Tibial artery (tissue), 4 donors: ENCODE measurements around the gene ITGAE.
"Not testable (repeated sequence)": the region's sequence is repeated elsewhere in the genome, so short reads cannot be mapped to it uniquely, and the experiment has no call there.

ENCODE experiments used
- DNase-seq, 2 donors: peaks; one replicate each; pipeline ENCODE4 v3.0.0-alpha.2; 2019
- H3K27ac ChIP-seq, 2 donors: fragments of 200-600 bp; sonication (generic) in 1 of 2; 1 replicate in 1 of 2; 2 replicates in 1 of 2; pipeline ENCODE4 v1.5.1; 2018 to 2019; ENCODE audit warnings: mild to moderate bottlenecking in 1 of 2
- H3K27me3 ChIP-seq, 2 donors: fragments of 200-600 bp; sonication (generic) in 1 of 2; one replicate each; pipeline versions ENCODE4 v1.5.1 to v1.6.0; 2016 to 2019
- H3K36me3 ChIP-seq, 3 donors: fragments of 200-600 bp; sonication (generic) in 2 of 3; one replicate each; pipeline ENCODE4 v1.5.1; 2016 to 2019; ENCODE audit warnings: mild to moderate bottlenecking in 2 of 3
- H3K4me1 ChIP-seq, 4 donors: fragments of 200-600 bp; sonication (generic) in 2 of 4; 1 replicate in 3 of 4; 2 replicates in 1 of 4; pipeline ENCODE4 v1.5.1; 2016 to 2019
- H3K4me3 ChIP-seq, 2 donors: fragments of 200-600 bp; sonication (generic) in 1 of 2; 1 replicate in 1 of 2; 2 replicates in 1 of 2; pipeline ENCODE4 v1.5.1; 2018 to 2019; ENCODE audit warnings: mild to moderate bottlenecking in 2 of 2
- H3K9me3 ChIP-seq, 3 donors: fragments of 200-600 bp; sonication (generic) in 1 of 3; one replicate each; pipeline ENCODE4 v1.5.1; 2016 to 2019
- intact Hi-C: fragments of 100-400 bp; cut with DNase I; formaldehyde crosslinking; loops from one replicate; pipeline ENCODE4 v1.15.0; 2023; ENCODE audit warnings: low total_unique reads
- TF ChIP-seq, protein P1 (sequence below), 2 experiments: fragments of 200-600 bp in 1 of 2; fragments of 450-650 bp in 1 of 2; IDR thresholded peaks; one replicate each; pipeline ENCODE4 v1.5.1; 2017 to 2019; ENCODE audit warnings: antibody characterized with exemption in 2 of 2, mild to moderate bottlenecking in 1 of 2, moderate library complexity in 1 of 2

Gene ITGAE

DNA sequence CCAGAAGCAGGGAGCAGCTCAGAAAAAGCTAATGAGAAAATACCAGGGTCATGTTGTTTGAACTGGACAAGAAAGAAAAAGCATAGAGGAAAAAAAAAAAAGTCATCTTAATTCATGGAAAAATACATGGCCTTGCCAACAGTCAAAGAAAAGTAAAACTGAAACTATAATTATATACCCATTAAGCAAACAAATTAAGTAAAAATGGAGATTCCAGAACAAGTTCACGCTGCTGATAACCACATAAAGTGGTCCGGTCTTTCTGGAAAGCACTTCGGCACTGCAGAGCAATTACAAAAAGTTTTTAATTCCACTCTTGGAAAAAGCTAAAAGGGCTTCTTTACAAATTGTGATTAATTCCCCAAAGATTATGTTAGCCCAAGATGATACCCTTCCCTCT lies 92.6 kb downstream of the ITGAE start:
- Histone ChIP-seq H3K4me3 (no peak overlapping the region), H3K4me1 (no peaks in the 10 kb centered on the region), H3K27ac (no peak overlapping the region), H3K27me3 (no peaks in the 10 kb centered on the region), H3K9me3 (no peaks in the 10 kb centered on the region), H3K36me3 (peaks cover 0 to 19% (median 6%) of the 10 kb centered on the region in 3 donors)
- TF ChIP-seq, protein P1, sequence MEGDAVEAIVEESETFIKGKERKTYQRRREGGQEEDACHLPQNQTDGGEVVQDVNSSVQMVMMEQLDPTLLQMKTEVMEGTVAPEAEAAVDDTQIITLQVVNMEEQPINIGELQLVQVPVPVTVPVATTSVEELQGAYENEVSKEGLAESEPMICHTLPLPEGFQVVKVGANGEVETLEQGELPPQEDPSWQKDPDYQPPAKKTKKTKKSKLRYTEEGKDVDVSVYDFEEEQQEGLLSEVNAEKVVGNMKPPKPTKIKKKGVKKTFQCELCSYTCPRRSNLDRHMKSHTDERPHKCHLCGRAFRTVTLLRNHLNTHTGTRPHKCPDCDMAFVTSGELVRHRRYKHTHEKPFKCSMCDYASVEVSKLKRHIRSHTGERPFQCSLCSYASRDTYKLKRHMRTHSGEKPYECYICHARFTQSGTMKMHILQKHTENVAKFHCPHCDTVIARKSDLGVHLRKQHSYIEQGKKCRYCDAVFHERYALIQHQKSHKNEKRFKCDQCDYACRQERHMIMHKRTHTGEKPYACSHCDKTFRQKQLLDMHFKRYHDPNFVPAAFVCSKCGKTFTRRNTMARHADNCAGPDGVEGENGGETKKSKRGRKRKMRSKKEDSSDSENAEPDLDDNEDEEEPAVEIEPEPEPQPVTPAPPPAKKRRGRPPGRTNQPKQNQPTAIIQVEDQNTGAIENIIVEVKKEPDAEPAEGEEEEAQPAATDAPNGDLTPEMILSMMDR (IDR thresholded peaks at IDR 0.05) = no peak
- no peak for DNase-seq
- intact Hi-C loops = no loop called here

DNA sequence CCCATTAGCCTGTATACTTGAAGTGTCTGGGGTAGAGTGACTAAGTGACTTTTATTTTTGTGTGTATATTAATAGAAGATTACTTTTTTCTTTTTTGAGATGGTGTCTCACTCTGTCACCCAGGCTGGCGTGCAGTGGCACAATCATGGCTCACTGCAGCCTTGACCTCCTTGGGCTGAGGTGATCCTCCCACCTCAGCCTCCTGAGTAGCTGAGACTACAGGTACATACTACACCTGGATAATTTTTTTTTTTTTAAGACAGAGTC lies 95.3 kb downstream of the ITGAE start:
- H3K27ac ChIP-seq, H3K27me3 ChIP-seq, H3K9me3 ChIP-seq, H3K36me3 ChIP-seq, H3K4me3 ChIP-seq, H3K4me1 ChIP-seq, DNase-seq, intact Hi-C loops: not testable (repeated sequence)

DNA sequence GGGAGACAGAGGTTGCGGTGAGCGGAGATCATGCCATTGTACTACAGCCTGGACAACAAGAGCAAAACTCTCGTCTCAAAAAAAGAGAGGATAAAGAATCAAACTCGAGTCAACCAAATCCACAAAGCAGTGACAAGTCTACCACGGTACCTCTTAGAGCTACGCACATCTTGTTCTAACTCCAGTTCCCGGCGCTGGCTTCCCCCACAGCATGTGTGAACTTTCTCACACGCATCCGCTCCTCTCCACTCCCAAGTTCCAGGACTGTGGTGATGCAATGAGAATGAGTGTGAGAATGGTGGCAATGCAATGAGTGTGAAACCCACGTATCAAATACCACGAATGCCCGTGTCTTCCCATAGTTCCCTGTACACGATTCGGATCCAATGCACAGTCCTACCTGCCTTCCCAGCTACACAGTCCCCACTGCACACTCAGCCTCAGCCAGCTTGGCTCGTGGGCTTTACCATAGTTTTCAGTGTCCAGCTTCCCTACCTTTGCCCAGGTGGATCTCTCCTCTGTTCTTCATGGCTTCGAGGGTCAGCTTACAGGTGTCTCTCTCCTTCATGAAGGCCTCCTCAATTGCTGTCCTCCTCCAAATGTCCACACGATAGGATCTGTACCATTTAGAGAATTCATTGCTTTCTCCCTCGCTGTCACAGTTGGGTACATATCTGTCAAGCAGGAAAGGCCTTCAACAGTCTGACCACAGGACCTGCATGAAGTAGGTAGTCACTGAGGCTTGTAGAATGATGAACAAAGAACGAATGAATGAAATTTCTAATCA lies 95.9 kb downstream of the ITGAE start:
- Histone ChIP-seq H3K27me3 (no peaks in the 10 kb centered on the region), H3K4me3 (no peak overlapping the region), H3K4me1 (no peaks in the 10 kb centered on the region), H3K27ac (no peak overlapping the region), H3K9me3 (no peaks in the 10 kb centered on the region), H3K36me3 (no peaks in the 10 kb centered on the region)
- TF ChIP-seq, protein P1 (IDR thresholded peaks at IDR 0.05) = no peak
- intact Hi-C loops = no loop called here
- no peak for DNase-seq

DNA sequence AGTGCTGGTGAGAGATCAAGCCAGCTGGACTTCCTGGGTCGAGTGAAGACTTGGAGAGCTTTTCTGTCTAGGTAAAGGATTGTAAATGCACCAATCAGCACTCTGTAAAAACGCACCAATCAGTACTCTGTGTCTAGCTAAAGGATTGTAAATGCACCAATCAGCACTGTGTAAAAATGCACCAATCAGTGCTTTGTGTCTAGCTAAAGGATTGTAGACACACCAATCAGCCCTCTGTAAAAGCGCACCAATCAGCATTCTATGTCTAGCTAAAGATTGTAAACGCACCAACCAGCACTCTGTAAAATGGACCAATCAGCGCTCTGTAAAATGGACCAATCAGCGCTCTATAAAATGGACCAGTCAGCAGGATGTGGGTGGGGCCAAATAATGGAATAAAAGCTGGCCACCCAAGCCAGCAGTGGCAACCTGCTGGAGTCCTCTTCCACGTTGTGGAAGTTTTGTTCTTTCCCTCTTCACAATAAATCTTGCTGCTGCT lies 98.9 kb downstream of the ITGAE start:
- H3K9me3 ChIP-seq = peaks cover 0 to 14% (median 10%) of the 10 kb centered on the region in 3 donors
- peaks cover 0 to 14% of the 10 kb centered on the region in 2 donors for H3K27me3 ChIP-seq
- H3K4me3 ChIP-seq, DNase-seq, intact Hi-C loops, H3K36me3 ChIP-seq, H3K27ac ChIP-seq, H3K4me1 ChIP-seq: not testable (repeated sequence)

DNA sequence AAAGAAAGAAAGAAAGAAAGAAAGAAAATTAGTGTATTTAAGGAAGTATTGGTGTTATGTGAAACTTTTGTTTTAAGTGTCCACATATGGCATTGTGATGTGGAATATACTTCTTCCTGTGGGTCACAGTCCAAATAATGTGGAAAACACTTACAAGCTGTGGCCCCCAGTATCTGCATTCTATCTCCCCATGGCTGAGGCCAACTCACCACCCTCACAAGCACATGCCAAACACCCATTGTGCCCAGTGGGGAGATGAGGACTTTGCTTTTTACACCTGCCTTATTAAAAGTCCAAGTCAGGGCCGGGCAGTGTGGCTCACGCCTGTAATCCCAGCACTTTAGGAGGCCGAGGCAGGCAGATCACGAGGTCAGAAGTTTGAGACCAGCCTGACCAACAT lies 101.0 kb downstream of the ITGAE start:
- Histone ChIP-seq H3K27ac (no peak overlapping the region), H3K27me3 (peaks cover 9 to 36% of the 10 kb centered on the region in 2 donors), H3K9me3 (peaks cover 0 to 14% (median 10%) of the 10 kb centered on the region in 3 donors), H3K36me3 (no peaks in the 10 kb centered on the region), H3K4me1 (peaks cover 4 to 19% (median 14%) of the 10 kb centered on the region in 4 donors), H3K4me3 (no peak overlapping the region)
- DNase-seq = no peak
- intact Hi-C loops = no loop called here
- TF ChIP-seq, protein P1 (IDR thresholded peaks at IDR 0.05) = no peak

DNA sequence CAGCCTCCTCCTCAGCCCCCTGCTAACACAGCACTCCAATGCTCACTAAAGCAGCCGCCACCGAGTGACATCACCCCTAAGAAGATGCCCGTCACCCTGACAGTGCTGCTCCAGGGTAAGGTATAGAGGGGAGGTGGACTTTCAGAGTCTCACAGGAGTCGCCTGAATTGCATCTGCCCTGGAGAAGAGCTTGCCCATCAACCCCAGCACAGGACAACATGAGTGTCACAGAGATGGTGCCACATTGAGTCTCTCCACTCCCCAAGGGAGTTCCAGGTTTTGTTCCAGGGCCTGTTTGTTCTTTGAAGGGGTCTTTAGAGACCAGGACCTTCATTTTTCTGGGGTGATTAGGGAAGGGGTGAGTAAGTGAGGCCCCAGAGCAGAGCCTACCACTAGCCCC lies 102.8 kb downstream of the ITGAE start:
- Histone ChIP-seq H3K36me3 (no peaks in the 10 kb centered on the region), H3K9me3 (peaks cover 0 to 14% (median 10%) of the 10 kb centered on the region in 3 donors), H3K4me1 (peaks cover 4 to 22% (median 16%) of the 10 kb centered on the region in 4 donors), H3K27me3 (peaks cover 13 to 50% of the 10 kb centered on the region in 2 donors), H3K4me3 (no peak overlapping the region), H3K27ac (no peak overlapping the region)
- DNase-seq = no peak
- intact Hi-C loops = no loop called here
- TF ChIP-seq, protein P1 (IDR thresholded peaks at IDR 0.05) = no peak
